Head of caudate nucleus (tissue), 42 donors: ENCODE data around the gene SERPINA4.
"Not testable (repeated sequence)": the region's sequence is repeated elsewhere in the genome, so short reads cannot be mapped to it uniquely, and the experiment has no call there.

ENCODE experiments used
- DNase-seq, 42 donors: peaks; one replicate each; pipeline versions ENCODE4 v3.0.0 to v3.0.0-alpha.2; 2020 to 2021; ENCODE audit warnings: mixed read lengths in 7 of 42
- intact Hi-C: fragments of 100-400 bp; cut with DNase I; formaldehyde crosslinking; loops from one replicate; pipeline ENCODE4 v1.15.0; 2022

Gene SERPINA4

GRCh38 chr14:94602722-94603121 lies 41.5 kb downstream of the SERPINA4 start:
- intact Hi-C loops, result no loop called here
- no peak for DNase-seq

GRCh38 chr14:94605361-94605760 lies 44.1 kb downstream of the SERPINA4 start:
- no peak for DNase-seq
- intact Hi-C loops, result no loop called here

DNA sequence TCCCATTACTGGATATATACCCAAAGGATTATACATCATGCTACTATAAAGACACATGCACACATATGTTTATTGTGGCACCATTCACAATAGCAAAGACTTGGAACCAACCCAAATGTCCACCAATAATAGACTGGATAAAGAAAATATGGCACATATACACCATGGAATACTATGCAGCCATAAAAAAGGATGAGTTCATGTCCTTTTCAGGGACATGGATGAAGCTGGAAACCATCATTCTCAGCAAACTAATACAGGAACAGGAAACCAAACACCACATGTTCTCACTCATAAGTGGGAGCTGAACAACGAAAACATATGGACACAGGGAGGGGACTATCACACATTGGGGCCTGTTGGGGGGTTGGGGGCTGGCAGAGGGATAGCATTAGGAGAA lies 47.7 kb downstream of the SERPINA4 start:
- intact Hi-C loops, DNase-seq: not testable (repeated sequence)

GRCh38 chr14:94611179-94611578 lies 49.9 kb downstream of the SERPINA4 start:
- no peak for DNase-seq
- intact Hi-C loops, result no loop called here

DNA sequence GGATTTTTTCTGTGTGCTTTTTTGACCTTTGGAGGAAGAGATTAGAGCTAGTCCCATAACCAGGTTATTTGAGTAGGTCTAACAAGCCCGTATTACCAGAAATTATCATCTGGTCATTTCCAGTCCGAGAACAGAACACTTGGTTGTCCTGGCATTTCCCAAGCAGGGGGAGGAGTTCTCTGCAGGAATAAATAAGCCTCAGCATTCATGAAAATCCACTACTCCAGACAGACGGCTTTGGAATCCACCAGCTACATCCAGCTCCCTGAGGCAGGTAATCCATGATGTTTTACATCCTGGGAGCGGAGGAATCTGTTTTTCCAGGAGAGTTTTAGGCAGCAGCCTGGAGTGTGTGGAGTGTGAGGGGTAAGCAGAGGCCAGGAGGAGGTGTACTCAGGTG lies 50.9 kb downstream of the SERPINA4 start, which contains the start of gene SERPINA3:
TSS of gene SERPINA3 (plus strand) at position 218 of the 400 bp plus-strand sequence. CDS start 2,051 bp downstream, outside the sequence.
- intact Hi-C loops, result no loop called here
- DNase-seq, result peak in 2 of 42 donors; percentile 25 to 63

DNA sequence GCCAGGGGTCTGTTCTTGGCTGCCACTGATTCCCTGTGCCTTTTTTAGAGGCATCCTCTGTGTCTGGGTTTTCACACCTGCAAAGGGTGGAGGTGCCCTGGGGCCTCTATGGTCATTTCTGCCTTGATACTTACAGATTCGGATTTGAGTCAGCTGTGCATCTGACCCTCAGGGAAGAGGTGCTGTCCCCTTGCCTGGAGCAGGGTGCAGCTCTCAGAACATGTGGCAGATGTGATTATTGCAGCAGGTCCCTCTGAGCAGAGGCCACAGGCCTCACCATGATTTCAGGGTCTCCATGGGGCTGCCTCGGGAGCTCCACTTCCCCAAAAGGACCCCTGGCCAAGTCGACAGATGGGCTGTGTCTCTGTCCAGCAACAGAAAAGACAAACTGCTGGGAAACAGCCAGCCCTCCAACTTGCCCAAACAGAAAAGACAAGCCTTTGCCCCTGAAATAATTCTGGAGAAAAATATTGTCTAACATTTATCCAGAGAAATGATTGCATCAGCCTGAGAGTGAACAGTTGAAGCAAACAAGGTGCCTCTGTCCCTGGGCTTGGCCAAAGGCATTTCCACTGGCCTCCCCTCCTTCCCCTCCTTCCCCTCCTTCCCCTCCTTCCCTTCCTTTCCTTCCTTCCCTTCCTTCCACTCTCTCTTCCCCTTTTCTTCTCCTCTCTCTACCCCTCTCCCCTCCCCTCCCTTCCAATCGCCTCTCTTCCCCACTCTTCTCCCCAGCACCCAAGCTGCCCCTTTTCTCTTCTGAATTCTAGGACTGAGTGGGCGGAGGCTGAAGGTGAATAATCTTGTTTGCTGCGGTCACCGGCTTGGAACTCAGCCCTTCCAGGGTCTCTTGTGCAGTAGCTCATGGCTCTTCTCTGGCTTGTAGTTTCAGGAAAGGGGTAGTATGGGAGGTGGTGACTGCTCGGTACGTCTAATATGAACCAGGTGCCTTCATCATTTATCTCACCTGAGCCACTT lies 51.6 kb downstream of the SERPINA4 start:
- no peak for DNase-seq
- intact Hi-C loops, result no loop called here

GRCh38 chr14:94613720-94614644 lies 52.7 kb downstream of the SERPINA4 start:
- intact Hi-C loops, result no loop called here

DNA sequence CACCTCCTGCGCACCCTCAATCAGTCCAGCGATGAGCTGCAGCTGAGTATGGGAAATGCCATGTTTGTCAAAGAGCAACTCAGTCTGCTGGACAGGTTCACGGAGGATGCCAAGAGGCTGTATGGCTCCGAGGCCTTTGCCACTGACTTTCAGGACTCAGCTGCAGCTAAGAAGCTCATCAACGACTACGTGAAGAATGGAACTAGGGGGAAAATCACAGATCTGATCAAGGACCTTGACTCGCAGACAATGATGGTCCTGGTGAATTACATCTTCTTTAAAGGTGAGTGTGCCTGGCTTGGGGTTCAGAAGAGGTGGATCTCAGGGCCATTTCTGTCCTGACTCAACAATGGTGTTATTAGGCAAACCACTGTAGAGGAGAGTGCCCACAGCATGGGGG lies 53.6 kb downstream of the SERPINA4 start:
- DNase-seq, result no peak
- intact Hi-C loops, result no loop called here

More at GRCh38 chr14:94613720-94614644, 52.7 kb downstream of the SERPINA4 start:
- no peak for DNase-seq

- no peak for DNase-seq
- intact Hi-C loops, result no loop called here
Observed at GRCh38 chr14:94615254-94615653, 54.0 kb downstream of the SERPINA4 start.

GRCh38 chr14:94615823-94616570 lies 54.8 kb downstream of the SERPINA4 start:
- intact Hi-C loops, result no loop called here
- DNase-seq, result no peak

DNA sequence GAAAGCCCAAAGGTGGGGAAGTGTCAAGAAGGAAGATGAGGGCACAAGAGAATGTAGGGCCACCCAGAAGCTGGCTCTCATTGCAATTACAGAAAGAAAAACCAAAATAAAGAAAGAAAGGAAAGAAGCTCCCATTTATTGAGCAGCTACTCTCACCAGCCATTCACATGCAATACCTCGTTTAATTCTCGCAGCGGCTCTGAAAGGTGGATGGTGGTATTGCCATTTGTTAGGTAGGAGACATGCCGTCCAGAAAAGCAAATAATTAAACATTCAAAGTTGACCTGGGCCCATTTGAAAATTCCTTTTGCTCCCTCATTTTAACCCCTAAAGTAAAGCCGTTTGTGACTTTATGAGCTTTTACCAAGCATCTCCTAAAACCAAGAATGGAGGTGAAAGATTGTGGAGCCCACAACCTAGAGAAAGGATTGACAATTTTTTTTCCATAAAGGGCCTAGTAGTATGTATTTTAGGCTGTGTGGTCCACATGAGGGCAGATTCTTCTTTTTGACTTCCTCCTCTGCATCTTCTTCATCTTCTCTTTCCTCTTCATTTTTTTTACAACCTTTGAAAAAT lies 56.2 kb downstream of the SERPINA4 start:
- intact Hi-C loops, result no loop called here
- DNase-seq, result no peak

GRCh38 chr14:94617988-94618822 lies 57.0 kb downstream of the SERPINA4 start:
- intact Hi-C loops, result no loop called here
- DNase-seq, result no peak

GRCh38 chr14:94619297-94619696 lies 58.1 kb downstream of the SERPINA4 start:
- intact Hi-C loops, result no loop called here
- no peak for DNase-seq
